ENCODE data around the gene VPS39. TPM values are rescaled to one million over a fixed set of nuclear protein-coding genes. Genes with fewer than 3 reads are reported as not detected.

Gene VPS39
- total and polyA plus RNA-seq, 2 of the 13 experiments (the other 11 are each of a cell fraction or from before 2014, with no cell fraction given) = 22.9 to 32.0 TPM

GRCh38 chr15:42141795-42142667 lies 66.1 kb downstream of the VPS39 start:
- no peak for FAIRE-seq
- no peak overlapping the region for H3K27ac ChIP-seq (ENCODE audit: extremely low read length, insufficient read depth, low read length)
- H3K27me3 ChIP-seq (ENCODE audit: control insufficient read depth in 1 of 2, insufficient read depth in 2 of 2, low read length in 2 of 2) = peaks cover 0 to 29% of the 10 kb centered on the region in 2 experiments; a peak in 2 of 5 replicates
- H3K4me1 ChIP-seq (ENCODE audit: insufficient read depth, low read length) = peaks cover 54% of the 10 kb centered on the region
- H3K4me2 ChIP-seq (ENCODE audit: low read depth, low read length) = peak overlapping the region; percentile 8; the same call in 1 of the 2 replicates
- intact Hi-C loops (cut with micrococcal nuclease; ENCODE audit: unreplicated experiment) (no loop called here), in situ Hi-C loops (cut with HindIII; ENCODE audit: extremely low pct_ligation_motif_present, low pct_unique_long_range_greater_than_20kb) (no loop called here)
- 48% methylated on average over 5 of the region's 21 CpGs for WGBS (ENCODE audit: low lambda C conversion rate)
- no peak for DNase-seq (ENCODE audit: low spot score)
- BruUV-seq (replicated peaks) = no TSS peak
- peak overlapping the region in 1 of 3 experiments; percentile 6; a peak in 1 of 6 replicates for H3K4me3 ChIP-seq (replicated peaks in 1 of 3; ENCODE audit: insufficient read depth in 1 of 3, low read depth in 2 of 3, low read length in 3 of 3)
- H2AFZ ChIP-seq (ENCODE audit: low read length) = no peak overlapping the region
- no peaks in the 10 kb centered on the region for H4K20me1 ChIP-seq (ENCODE audit: insufficient read depth, low read length)
- ChIA-PET POLR2A (no interaction called here), CTCF (ENCODE audit: low intra/inter-chr PET ratio, low total read pairs) (no interaction called here)
- peaks cover 24% of the 10 kb centered on the region for H3K9me3 ChIP-seq (ENCODE audit: low read length)
- ATAC-seq = peak; percentile 54
- no peaks in the 10 kb centered on the region for H3K36me3 ChIP-seq (replicated peaks in 1 of 2; ENCODE audit: control insufficient read depth in 1 of 2, insufficient read depth in 2 of 2, low read length in 2 of 2)
- H3K79me2 ChIP-seq (ENCODE audit: insufficient read depth, low read length) = no peaks in the 10 kb centered on the region
- no peak overlapping the region for H3K9ac ChIP-seq (ENCODE audit: insufficient read depth, low read depth, low read length)
- no peak for TF ChIP-seq RFX5 (IDR thresholded peaks at IDR 0.05; ENCODE audit: low read depth, low read length)
- peak; percentile 62; the same call in 1 of the 2 replicates for TF ChIP-seq ZNF263 (CRISPR knock-in tag; IDR thresholded peaks at IDR 0.05)
- no peak for TF ChIP-seq GFI1 (CRISPR knock-in tag; IDR thresholded peaks at IDR 0.05; ENCODE audit: borderline replicate concordance)
- no peak for TF ChIP-seq ZNF432 (CRISPR knock-in tag; IDR thresholded peaks at IDR 0.05; ENCODE audit: borderline replicate concordance)
- no peak for TF ChIP-seq ZNF414 (CRISPR knock-in tag; IDR thresholded peaks at IDR 0.05)
- TF ChIP-seq TEAD3 (CRISPR knock-in tag; optimal IDR thresholded peaks at IDR 0.05; ENCODE audit: borderline replicate concordance) = no peak
- TF ChIP-seq HDAC2 (CRISPR knock-in tag; IDR thresholded peaks at IDR 0.05) = no peak
- TF ChIP-seq EZH2 (conservative IDR thresholded peaks at IDR 0.05; ENCODE audit: low read depth, low read length) = no peak
- peak; percentile 40 for TF ChIP-seq ZNF687 (CRISPR knock-in tag; IDR thresholded peaks at IDR 0.05)
- no peak for TF ChIP-seq HIVEP1 (CRISPR knock-in tag; IDR thresholded peaks at IDR 0.05)
- no peak for TF ChIP-seq MTF2 (CRISPR knock-in tag; IDR thresholded peaks at IDR 0.05; ENCODE audit: borderline replicate concordance)
- no peak for TF ChIP-seq SP140L (CRISPR knock-in tag; IDR thresholded peaks at IDR 0.05; ENCODE audit: borderline replicate concordance)
- no peak for TF ChIP-seq ZNF572 (CRISPR knock-in tag; IDR thresholded peaks at IDR 0.05)
- no peak for TF ChIP-seq ZFP91 (CRISPR knock-in tag; IDR thresholded peaks at IDR 0.05; ENCODE audit: borderline replicate concordance)
- no peak for TF ChIP-seq HOXD1 (CRISPR knock-in tag; IDR thresholded peaks at IDR 0.05)
- no peak for TF ChIP-seq KMT2B (CRISPR knock-in tag; IDR thresholded peaks at IDR 0.05)
- 0 out of 2 replicates have a peak, but pooled peaks have one; percentile 19 for TF ChIP-seq ZFX (CRISPR knock-in tag; IDR thresholded peaks at IDR 0.05; ENCODE audit: low read depth)

Data from HepG2 (cell line).